ENCODE results near the gene RAD51B. TPM values are rescaled to one million over a fixed set of nuclear protein-coding genes. Genes with fewer than 3 reads are reported as not detected.

Gene RAD51B
- total and polyA plus RNA-seq, 2 of the 13 experiments (the other 11 are each of a cell fraction or from before 2014, with no cell fraction given): 7.0 to 9.5 TPM

DNA sequence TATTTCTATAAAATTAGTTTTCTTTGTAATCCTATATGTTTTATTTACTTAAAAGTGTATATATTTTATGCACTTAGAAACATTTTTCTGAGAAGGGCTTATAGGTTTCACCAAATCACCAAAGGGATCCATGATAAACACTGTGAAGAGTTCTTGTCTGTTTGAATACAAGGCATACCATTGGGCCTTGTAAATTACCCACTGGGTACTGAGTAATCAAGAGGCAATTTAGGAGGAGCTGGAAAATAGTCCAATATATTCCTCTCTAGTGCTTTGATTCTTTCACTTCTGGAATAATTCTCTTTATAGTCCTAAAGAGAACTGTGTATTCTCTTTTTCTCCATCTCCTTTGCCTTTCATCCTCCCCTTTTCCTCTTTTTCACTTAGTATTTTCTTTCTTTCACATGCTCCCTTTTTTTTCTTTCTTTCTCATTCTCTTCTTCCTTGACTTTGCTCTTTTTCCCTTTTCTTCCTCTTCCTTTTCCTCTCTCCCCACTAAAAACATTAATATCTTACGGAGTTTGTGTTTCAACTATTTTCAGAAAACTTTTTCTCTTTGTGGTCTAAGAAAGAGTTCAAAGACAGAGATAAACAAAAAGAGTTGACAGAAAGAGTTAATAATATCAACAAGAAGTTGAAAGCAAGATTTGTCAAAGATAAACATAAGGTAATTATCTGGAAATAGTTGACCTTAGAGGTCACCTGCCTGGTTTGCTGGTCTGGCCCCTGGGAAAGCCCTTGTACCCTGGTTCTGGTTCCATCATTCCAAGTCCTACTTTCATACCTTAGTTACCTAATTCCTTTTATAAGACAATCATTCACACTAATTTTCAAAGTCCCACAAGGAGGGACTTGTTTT is 435.3 kb downstream of the RAD51B start (continued):
- TF ChIP-seq, protein P1, sequence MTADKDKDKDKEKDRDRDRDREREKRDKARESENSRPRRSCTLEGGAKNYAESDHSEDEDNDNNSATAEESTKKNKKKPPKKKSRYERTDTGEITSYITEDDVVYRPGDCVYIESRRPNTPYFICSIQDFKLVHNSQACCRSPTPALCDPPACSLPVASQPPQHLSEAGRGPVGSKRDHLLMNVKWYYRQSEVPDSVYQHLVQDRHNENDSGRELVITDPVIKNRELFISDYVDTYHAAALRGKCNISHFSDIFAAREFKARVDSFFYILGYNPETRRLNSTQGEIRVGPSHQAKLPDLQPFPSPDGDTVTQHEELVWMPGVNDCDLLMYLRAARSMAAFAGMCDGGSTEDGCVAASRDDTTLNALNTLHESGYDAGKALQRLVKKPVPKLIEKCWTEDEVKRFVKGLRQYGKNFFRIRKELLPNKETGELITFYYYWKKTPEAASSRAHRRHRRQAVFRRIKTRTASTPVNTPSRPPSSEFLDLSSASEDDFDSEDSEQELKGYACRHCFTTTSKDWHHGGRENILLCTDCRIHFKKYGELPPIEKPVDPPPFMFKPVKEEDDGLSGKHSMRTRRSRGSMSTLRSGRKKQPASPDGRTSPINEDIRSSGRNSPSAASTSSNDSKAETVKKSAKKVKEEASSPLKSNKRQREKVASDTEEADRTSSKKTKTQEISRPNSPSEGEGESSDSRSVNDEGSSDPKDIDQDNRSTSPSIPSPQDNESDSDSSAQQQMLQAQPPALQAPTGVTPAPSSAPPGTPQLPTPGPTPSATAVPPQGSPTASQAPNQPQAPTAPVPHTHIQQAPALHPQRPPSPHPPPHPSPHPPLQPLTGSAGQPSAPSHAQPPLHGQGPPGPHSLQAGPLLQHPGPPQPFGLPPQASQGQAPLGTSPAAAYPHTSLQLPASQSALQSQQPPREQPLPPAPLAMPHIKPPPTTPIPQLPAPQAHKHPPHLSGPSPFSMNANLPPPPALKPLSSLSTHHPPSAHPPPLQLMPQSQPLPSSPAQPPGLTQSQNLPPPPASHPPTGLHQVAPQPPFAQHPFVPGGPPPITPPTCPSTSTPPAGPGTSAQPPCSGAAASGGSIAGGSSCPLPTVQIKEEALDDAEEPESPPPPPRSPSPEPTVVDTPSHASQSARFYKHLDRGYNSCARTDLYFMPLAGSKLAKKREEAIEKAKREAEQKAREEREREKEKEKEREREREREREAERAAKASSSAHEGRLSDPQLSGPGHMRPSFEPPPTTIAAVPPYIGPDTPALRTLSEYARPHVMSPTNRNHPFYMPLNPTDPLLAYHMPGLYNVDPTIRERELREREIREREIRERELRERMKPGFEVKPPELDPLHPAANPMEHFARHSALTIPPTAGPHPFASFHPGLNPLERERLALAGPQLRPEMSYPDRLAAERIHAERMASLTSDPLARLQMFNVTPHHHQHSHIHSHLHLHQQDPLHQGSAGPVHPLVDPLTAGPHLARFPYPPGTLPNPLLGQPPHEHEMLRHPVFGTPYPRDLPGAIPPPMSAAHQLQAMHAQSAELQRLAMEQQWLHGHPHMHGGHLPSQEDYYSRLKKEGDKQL (CRISPR knock-in tag; IDR thresholded peaks at IDR 0.05; ENCODE audit: low read depth): 0 out of 2 replicates have a peak, but pooled peaks have one; percentile 20
- TF ChIP-seq, protein P2, sequence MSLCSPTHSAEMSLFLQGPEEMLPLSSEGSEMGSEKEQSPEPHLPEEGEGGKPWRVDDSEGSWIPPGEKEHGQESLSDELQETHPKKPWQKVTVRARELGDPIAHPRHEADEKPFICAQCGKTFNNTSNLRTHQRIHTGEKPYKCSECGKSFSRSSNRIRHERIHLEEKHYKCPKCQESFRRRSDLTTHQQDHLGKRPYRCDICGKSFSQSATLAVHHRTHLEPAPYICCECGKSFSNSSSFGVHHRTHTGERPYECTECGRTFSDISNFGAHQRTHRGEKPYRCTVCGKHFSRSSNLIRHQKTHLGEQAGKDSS (CRISPR knock-in tag; IDR thresholded peaks at IDR 0.05; ENCODE audit: borderline replicate concordance, low read depth): no peak
- peak; percentile 87 for TF ChIP-seq FOXA3 (CRISPR knock-in tag; IDR thresholded peaks at IDR 0.05)
- TF ChIP-seq MAFG (CRISPR knock-in tag; IDR thresholded peaks at IDR 0.05): no peak
- TF ChIP-seq SALL1 (CRISPR knock-in tag; IDR thresholded peaks at IDR 0.05): peak; percentile 40; the same call in 1 of the 2 replicates
- no peak for TF ChIP-seq ZNF12 (CRISPR knock-in tag; IDR thresholded peaks at IDR 0.05)
- no peak for TF ChIP-seq CHCHD3 (CRISPR knock-in tag; IDR thresholded peaks at IDR 0.05)
- no peak for TF ChIP-seq KDM3A (CRISPR knock-in tag; IDR thresholded peaks at IDR 0.05; ENCODE audit: low read depth)
- no peak for TF ChIP-seq AKAP8 (CRISPR knock-in tag; IDR thresholded peaks at IDR 0.05)
- TF ChIP-seq TBX2 (CRISPR knock-in tag; IDR thresholded peaks at IDR 0.05; ENCODE audit: borderline replicate concordance): peak; percentile 47; the same call in 1 of the 2 replicates
- TF ChIP-seq SATB2 (CRISPR knock-in tag; IDR thresholded peaks at IDR 0.05): peak; percentile 41; the same call in 1 of the 2 replicates
- TF ChIP-seq, protein P3, sequence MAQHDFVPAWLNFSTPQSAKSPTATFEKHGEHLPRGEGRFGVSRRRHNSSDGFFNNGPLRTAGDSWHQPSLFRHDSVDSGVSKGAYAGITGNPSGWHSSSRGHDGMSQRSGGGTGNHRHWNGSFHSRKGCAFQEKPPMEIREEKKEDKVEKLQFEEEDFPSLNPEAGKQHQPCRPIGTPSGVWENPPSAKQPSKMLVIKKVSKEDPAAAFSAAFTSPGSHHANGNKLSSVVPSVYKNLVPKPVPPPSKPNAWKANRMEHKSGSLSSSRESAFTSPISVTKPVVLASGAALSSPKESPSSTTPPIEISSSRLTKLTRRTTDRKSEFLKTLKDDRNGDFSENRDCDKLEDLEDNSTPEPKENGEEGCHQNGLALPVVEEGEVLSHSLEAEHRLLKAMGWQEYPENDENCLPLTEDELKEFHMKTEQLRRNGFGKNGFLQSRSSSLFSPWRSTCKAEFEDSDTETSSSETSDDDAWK (CRISPR knock-in tag; IDR thresholded peaks at IDR 0.05): no peak
- TF ChIP-seq TRIM24 (CRISPR knock-in tag; IDR thresholded peaks at IDR 0.05): no peak
- no peak for TF ChIP-seq U2AF2 (IDR thresholded peaks at IDR 0.05; ENCODE audit: low read depth, low read length)
- no peak for TF ChIP-seq ZFP90 (CRISPR knock-in tag; IDR thresholded peaks at IDR 0.05; ENCODE audit: borderline replicate concordance)
- no peak for TF ChIP-seq ZKSCAN1 (IDR thresholded peaks at IDR 0.05; ENCODE audit: low read length)
- TF ChIP-seq, protein P4, sequence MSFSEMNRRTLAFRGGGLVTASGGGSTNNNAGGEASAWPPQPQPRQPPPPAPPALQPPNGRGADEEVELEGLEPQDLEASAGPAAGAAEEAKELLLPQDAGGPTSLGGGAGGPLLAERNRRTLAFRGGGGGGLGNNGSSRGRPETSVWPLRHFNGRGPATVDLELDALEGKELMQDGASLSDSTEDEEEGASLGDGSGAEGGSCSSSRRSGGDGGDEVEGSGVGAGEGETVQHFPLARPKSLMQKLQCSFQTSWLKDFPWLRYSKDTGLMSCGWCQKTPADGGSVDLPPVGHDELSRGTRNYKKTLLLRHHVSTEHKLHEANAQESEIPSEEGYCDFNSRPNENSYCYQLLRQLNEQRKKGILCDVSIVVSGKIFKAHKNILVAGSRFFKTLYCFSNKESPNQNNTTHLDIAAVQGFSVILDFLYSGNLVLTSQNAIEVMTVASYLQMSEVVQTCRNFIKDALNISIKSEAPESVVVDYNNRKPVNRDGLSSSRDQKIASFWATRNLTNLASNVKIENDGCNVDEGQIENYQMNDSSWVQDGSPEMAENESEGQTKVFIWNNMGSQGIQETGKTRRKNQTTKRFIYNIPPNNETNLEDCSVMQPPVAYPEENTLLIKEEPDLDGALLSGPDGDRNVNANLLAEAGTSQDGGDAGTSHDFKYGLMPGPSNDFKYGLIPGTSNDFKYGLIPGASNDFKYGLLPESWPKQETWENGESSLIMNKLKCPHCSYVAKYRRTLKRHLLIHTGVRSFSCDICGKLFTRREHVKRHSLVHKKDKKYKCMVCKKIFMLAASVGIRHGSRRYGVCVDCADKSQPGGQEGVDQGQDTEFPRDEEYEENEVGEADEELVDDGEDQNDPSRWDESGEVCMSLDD (CRISPR knock-in tag; IDR thresholded peaks at IDR 0.05; ENCODE audit: borderline replicate concordance): no peak
- TF ChIP-seq SCMH1 (CRISPR knock-in tag; IDR thresholded peaks at IDR 0.05; ENCODE audit: borderline replicate concordance): no peak
- no peak for TF ChIP-seq ZNF430 (CRISPR knock-in tag; IDR thresholded peaks at IDR 0.05)

Measured in HepG2 (cell line).